Renal cortical epithelial cell (primary cell): ENCODE results near the gene CAP1. TPM values are rescaled to one million over a fixed set of nuclear protein-coding genes. Genes with fewer than 3 reads are reported as not detected.

ENCODE experiments used
- DNase-seq: peaks from one replicate; pipeline ENCODE4 v3.0.0-alpha.2; 2011; ENCODE audit warnings: low read depth
- total RNA-seq: library from RNA; depleted of rRNA; stranded (reverse); fragments of >200 nt; gene quantifications from 2 replicates; pipeline ENCODE4 v1.2.3, GENCODE V29; 2014

The CAP1 gene
- total RNA-seq, 1 donor from 2014 or later = 503 TPM

- DNase-seq = no peak
Measured at GRCh38 chr1:40058453-40059337, 18.2 kb downstream of the CAP1 start.

- peak; percentile 68 for DNase-seq
Measured at GRCh38 chr1:40059338-40059959, 18.9 kb downstream of the CAP1 start.

GRCh38 chr1:40059960-40060750, 19.6 kb downstream of the CAP1 start:
- DNase-seq = no peak

- DNase-seq = no peak
Measured at GRCh38 chr1:40064797-40065499, 24.4 kb downstream of the CAP1 start.

GRCh38 chr1:40067023-40067422, 26.5 kb downstream of the CAP1 start:
- DNase-seq = no peak

GRCh38 chr1:40067851-40068250, 27.3 kb downstream of the CAP1 start:
- DNase-seq = no peak

- no peak for DNase-seq
Measured at GRCh38 chr1:40072142-40072541, 31.6 kb downstream of the CAP1 start.

- DNase-seq = no peak
Measured at GRCh38 chr1:40073062-40073461, 32.5 kb downstream of the CAP1 start.

GRCh38 chr1:40075266-40075665, 34.7 kb downstream of the CAP1 start:
- DNase-seq = no peak

- no peak for DNase-seq
Measured at GRCh38 chr1:40076895-40077312, 36.4 kb downstream of the CAP1 start.

GRCh38 chr1:40078512-40079333, 38.2 kb downstream of the CAP1 start:
- DNase-seq = peak; percentile 53

GRCh38 chr1:40079774-40080400, 39.4 kb downstream of the CAP1 start:
- no peak for DNase-seq

GRCh38 chr1:40081871-40082270, 41.3 kb downstream of the CAP1 start:
- DNase-seq = no peak

- DNase-seq = peak; percentile 52
Measured at GRCh38 chr1:40084750-40085149, 44.2 kb downstream of the CAP1 start.

- DNase-seq = no peak
Measured at GRCh38 chr1:40090652-40091355, 50.3 kb downstream of the CAP1 start.

GRCh38 chr1:40092241-40092640, 51.7 kb downstream of the CAP1 start:
- no peak for DNase-seq

GRCh38 chr1:40092706-40093639, 52.4 kb downstream of the CAP1 start:
- no peak for DNase-seq

- DNase-seq = peak; percentile 13
Measured at GRCh38 chr1:40094466-40095110, 54.1 kb downstream of the CAP1 start.
